Testis (tissue), 2 donors: ENCODE results near the gene AGTR1.

Experiments
- POLR2A ChIP-seq: fragments of 450-650 bp; IDR thresholded peaks from one replicate; pipeline ENCODE4 v1.6.1; 2017; ENCODE audit warnings: antibody characterized with exemption, mild to moderate bottlenecking, moderate library complexity
- TF ChIP-seq, protein P1 (sequence below), 3 experiments: fragments of 450-650 bp in 2 of 3; fragments of 200-600 bp in 1 of 3; sonication (generic) in 1 of 3; IDR thresholded peaks; one replicate each; pipeline ENCODE4 v1.5.1; 2016 to 2019; ENCODE audit warnings: antibody characterized with exemption in 3 of 3, mild to moderate bottlenecking in 2 of 3, moderate library complexity in 1 of 3

DNA sequence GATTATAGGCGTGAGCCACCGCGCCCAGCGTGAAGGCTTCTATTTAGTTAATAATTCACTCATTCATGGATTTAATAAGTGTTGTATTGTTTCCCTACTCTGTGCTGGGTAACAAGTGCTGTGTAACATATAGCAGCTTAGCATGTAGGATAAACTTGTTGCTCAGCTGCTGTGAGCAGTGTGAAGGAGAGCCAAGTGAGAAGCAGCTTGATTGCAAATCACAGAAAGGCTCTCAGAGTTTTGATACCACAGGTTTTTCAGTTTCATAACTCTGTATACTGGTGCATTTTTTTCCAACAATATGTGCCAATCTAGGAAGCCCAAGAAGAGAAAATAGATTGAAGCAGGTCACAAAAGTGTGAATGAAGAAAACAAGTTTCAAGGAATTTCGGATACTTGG lies 48.4 kb downstream of the AGTR1 start:
- TF ChIP-seq, protein P1, sequence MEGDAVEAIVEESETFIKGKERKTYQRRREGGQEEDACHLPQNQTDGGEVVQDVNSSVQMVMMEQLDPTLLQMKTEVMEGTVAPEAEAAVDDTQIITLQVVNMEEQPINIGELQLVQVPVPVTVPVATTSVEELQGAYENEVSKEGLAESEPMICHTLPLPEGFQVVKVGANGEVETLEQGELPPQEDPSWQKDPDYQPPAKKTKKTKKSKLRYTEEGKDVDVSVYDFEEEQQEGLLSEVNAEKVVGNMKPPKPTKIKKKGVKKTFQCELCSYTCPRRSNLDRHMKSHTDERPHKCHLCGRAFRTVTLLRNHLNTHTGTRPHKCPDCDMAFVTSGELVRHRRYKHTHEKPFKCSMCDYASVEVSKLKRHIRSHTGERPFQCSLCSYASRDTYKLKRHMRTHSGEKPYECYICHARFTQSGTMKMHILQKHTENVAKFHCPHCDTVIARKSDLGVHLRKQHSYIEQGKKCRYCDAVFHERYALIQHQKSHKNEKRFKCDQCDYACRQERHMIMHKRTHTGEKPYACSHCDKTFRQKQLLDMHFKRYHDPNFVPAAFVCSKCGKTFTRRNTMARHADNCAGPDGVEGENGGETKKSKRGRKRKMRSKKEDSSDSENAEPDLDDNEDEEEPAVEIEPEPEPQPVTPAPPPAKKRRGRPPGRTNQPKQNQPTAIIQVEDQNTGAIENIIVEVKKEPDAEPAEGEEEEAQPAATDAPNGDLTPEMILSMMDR (IDR thresholded peaks at IDR 0.05), result no peak
- TF ChIP-seq POLR2A, result no peak
